H54 (cell line): ENCODE results near the gene DNAH10.

ENCODE experiments used
- DNase-seq: peaks from one replicate; pipeline ENCODE4 v3.0.0; 2011; ENCODE audit warnings: low spot score, mixed read lengths; ENCODE audit not compliant: insufficient read length
- FAIRE-seq: peaks from 3 replicates; lab custom pipeline; 2011; peaks lifted over from hg19 to GRCh38; lab: Jason Lieb, UNC
- POLR2A ChIP-seq: IDR thresholded peaks from 2 replicates; pipeline ENCODE4 v1.6.1; 2011; ENCODE audit warnings: low read depth, mild to moderate bottlenecking, low read length

Gene DNAH10

GRCh38 chr12:123879101-123879500, 117.0 kb downstream of the DNAH10 start:
- TF ChIP-seq POLR2A: no peak
- DNase-seq: no peak
- FAIRE-seq: no peak

GRCh38 chr12:123879691-123880090, 117.6 kb downstream of the DNAH10 start:
- DNase-seq (no peak), FAIRE-seq (no peak)
- TF ChIP-seq POLR2A: no peak

- no peak for TF ChIP-seq POLR2A
- DNase-seq (no peak), FAIRE-seq (no peak)
These were observed 120.1 kb downstream of the DNAH10 start for GRCh38 chr12:123882161-123882705.

- TF ChIP-seq POLR2A: no peak
- no peak for DNase-seq
- no peak for FAIRE-seq
These were observed 124.2 kb downstream of the DNAH10 start for GRCh38 chr12:123886258-123886657.

- no peak for TF ChIP-seq POLR2A
- no peak for DNase-seq
- no peak for FAIRE-seq
These were observed 125.0 kb downstream of the DNAH10 start for GRCh38 chr12:123886931-123887582.

GRCh38 chr12:123888989-123889388, 126.9 kb downstream of the DNAH10 start:
- FAIRE-seq: no peak
- no peak for TF ChIP-seq POLR2A
- DNase-seq: no peak

- no peak for FAIRE-seq
- no peak for DNase-seq
- no peak for TF ChIP-seq POLR2A
These were observed 127.9 kb downstream of the DNAH10 start for GRCh38 chr12:123889848-123890535.

GRCh38 chr12:123890536-123890902, 128.4 kb downstream of the DNAH10 start:
- no peak for DNase-seq
- no peak for TF ChIP-seq POLR2A
- FAIRE-seq: no peak

- FAIRE-seq (no peak), DNase-seq (no peak)
- TF ChIP-seq POLR2A: no peak
These were observed 128.9 kb downstream of the DNAH10 start for GRCh38 chr12:123891011-123891410.

- no peak for TF ChIP-seq POLR2A
- FAIRE-seq (no peak), DNase-seq (peak; percentile 38)
These were observed 129.5 kb downstream of the DNAH10 start for GRCh38 chr12:123891516-123892179.

GRCh38 chr12:123892180-123892559, 130.1 kb downstream of the DNAH10 start:
- DNase-seq: no peak
- TF ChIP-seq POLR2A: no peak
- FAIRE-seq: no peak

GRCh38 chr12:123892853-123893252, 130.8 kb downstream of the DNAH10 start:
- DNase-seq (no peak), FAIRE-seq (no peak)
- no peak for TF ChIP-seq POLR2A

- DNase-seq: no peak
- TF ChIP-seq POLR2A: no peak
- FAIRE-seq: no peak
These were observed 131.2 kb downstream of the DNAH10 start for GRCh38 chr12:123893276-123893675.

GRCh38 chr12:123894823-123895345, 132.8 kb downstream of the DNAH10 start:
- no peak for DNase-seq
- no peak for FAIRE-seq
- no peak for TF ChIP-seq POLR2A
